GM12874 (cell line): Measurements from ENCODE around the gene CETN1.

Experiments
- CTCF ChIP-seq: IDR thresholded peaks from 2 replicates; pipeline ENCODE4 v1.5.1; 2011; ENCODE audit warnings: low read depth, mild to moderate bottlenecking, control low read depth, low read length, moderate library complexity; ENCODE audit not compliant: insufficient read depth

Gene CETN1

GRCh38 chr18:580154-580553, at the start of gene CETN1:
Gene CETN1, plus strand, starts transcription at chr18:580380. Its CDS starts 29 bp downstream, at chr18:580409.
- TF ChIP-seq CTCF: no peak

- no peak for TF ChIP-seq CTCF
These were observed 48.2 kb upstream of the CETN1 start for GRCh38 chr18:532018-532417.

- no peak for TF ChIP-seq CTCF
These were observed 47.5 kb upstream of the CETN1 start for GRCh38 chr18:532632-533031.

- TF ChIP-seq CTCF: no peak
These were observed 46.1 kb upstream of the CETN1 start for GRCh38 chr18:533995-534601.

GRCh38 chr18:543447-544078, 36.6 kb upstream of the CETN1 start:
- no peak for TF ChIP-seq CTCF

GRCh38 chr18:549967-550366, 30.2 kb upstream of the CETN1 start:
- TF ChIP-seq CTCF: no peak

GRCh38 chr18:551404-552061, 28.6 kb upstream of the CETN1 start:
- no peak for TF ChIP-seq CTCF
